NCI-H1105 (cell line): ENCODE data around the gene KRT71.
"Not testable (repeated sequence)": the region's sequence is repeated elsewhere in the genome, so short reads cannot be mapped to it uniquely, and the experiment has no call there.

Source experiments
- DNase-seq: peaks from one replicate; lab custom pipeline; 2025; lab: John Stamatoyannopoulos, UW

Gene KRT71

DNA sequence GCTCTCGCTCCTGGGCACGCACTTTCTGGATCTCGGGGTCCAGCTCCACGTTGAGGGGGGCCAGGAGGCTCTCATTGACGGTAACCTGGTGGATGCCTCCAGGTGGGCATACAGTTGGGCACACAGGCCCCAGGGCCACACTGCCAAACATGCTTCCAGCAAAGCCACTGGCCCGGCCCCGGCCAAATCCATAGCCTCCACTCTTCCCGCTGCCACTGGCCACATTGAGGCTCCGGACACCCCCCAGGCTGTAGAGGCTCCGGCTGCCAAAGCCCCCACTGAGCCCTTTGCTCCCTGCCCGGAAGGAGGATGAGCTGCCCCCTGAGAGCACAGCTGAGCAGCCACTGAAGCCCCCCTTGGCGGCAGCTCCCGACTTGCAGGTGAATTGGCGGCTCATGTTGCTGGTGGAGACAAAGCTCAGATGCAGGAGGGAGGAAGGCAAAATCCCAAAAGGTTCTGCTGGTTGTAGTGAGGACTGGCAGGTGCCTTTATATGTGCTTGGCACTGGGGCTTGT is at the start of gene KRT71:
TSS of gene KRT71 (minus strand) at position 465 of the 515 bp plus-strand sequence. CDS start at position 397, 68 bp downstream.
- no peak for DNase-seq

GRCh38 chr12:52602552-52602951 is 49.6 kb upstream of the KRT71 start:
- DNase-seq, result no peak

GRCh38 chr12:52601671-52602070 is 48.7 kb upstream of the KRT71 start:
- no peak for DNase-seq

DNA sequence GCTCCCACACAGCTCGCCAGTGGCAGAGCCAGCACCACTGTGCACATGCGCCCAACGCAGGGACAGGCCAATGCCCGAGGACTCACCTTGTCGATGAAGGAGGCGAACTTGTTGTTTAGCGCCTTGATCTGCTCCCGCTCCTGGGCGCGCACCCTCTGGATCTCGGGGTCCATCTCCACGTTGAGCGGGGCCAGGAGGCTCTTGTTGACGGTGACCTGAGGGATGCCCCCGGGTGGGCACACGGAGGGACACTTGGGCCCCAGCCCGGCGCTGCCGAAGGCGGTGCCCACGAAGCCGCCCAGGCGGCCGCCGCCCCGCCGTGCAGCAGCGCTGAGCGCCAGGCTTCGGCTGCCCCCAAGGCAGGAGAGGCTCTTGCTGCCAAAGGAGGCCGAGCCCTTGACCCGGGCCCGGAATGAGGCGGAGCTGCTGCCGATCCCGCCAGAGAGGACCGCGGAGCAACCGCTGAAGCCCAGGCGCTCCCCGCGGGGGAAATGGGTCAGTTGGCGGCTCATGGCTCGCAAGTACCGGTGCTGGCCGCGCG is 48.1 kb upstream of the KRT71 start, which contains the start of gene KRT72:
TSS of gene KRT72 (minus strand) at position 523 of the 541 bp plus-strand sequence. CDS start at position 512, 11 bp downstream.
- no peak for DNase-seq

GRCh38 chr12:52600475-52600874 is 47.5 kb upstream of the KRT71 start:
- no peak for DNase-seq

GRCh38 chr12:52600071-52600470 is 47.1 kb upstream of the KRT71 start:
- DNase-seq, result no peak

DNA sequence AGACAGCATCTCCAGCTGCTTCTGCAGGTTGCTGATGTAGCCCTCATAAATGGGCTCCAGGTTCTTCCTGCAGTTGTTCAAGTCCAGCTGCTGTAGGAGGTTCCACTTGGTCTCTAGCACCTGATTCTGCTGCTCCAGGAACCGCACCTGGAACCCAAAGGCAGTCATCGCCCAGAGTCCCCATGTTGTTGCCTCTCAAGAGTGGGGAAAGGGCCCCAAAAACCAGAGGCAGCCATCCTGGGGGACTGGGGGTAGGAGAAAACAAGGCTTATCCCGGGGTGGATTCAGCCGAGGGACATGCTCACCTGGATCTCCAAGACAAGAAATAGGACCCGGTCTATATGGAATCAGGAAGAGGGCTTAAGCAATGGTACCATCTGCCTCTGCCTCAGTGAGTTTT is 46.0 kb upstream of the KRT71 start:
- DNase-seq, result no peak

GRCh38 chr12:52594237-52594636 is 41.3 kb upstream of the KRT71 start:
- not testable (repeated sequence) for DNase-seq

DNA sequence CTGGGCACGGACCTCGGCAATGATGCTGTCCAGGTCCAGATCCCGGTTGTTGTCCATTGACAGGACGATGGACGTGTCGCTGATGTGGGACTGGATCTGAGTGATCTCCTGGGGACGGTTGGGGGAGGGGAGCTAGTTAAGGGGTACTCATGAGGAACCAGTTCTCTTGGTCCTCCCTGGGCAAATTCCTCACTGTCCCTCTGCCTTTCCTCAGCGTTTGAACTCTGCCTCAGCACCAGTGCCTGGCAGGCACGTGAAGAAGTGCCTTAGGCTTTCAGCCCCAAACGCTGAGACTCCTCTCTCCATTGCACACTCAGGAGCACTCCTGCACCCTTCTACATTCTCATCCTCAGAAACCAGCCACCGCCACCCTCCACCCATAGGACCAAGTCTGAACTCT is 38.6 kb upstream of the KRT71 start:
- DNase-seq, result no peak

- DNase-seq, result no peak
Observed at GRCh38 chr12:52590021-52590420, 37.1 kb upstream of the KRT71 start.

GRCh38 chr12:52587563-52587962 is 34.6 kb upstream of the KRT71 start:
- no peak for DNase-seq

- DNase-seq, result no peak
Observed at GRCh38 chr12:52585946-52586345, 33.0 kb upstream of the KRT71 start.

DNA sequence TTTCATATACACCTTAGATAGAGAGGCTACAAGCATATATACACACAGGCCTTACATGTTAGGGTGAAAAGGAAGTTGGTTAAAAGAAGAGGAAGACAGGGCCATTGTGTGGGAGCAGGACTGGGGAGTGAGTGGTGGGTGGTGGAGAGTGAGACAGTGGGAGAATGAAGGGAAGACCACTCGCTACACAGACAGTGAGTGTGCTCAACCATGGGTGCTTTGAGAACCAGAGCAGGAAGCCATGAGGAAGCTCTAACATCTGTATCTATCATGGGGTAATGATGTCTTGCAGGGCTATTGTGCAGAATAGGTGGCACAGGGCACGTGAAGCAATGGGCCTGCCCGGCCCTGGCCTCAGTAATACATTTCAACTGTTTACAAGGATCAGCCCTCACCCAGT is 32.1 kb upstream of the KRT71 start:
- no peak for DNase-seq

- DNase-seq, result no peak
Observed at GRCh38 chr12:52584156-52584682, 31.3 kb upstream of the KRT71 start.

DNA sequence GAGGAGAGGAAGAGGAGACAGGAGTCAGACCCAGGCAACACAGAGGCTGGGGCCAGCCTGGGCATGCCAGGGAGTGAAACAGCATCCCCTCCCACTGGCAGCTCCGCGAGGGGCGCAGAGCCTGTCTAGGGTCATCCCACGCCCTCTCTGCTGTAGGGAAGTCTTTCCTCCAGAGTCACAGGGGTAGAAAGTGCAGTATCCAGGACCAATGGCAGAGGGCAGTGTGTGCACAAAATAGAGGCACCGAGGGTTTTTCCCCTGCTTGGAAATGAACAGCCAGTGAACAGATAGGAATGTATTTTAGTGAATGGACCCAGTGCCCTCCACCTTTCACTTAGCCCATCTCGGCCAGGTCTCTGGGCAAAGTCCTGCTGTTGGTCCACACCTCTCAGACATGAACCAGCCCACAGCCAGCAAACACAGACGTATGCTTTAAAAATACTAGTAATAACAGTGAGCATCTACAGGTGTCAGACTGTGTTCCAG is 30.1 kb upstream of the KRT71 start:
- DNase-seq, result peak; percentile 63

DNA sequence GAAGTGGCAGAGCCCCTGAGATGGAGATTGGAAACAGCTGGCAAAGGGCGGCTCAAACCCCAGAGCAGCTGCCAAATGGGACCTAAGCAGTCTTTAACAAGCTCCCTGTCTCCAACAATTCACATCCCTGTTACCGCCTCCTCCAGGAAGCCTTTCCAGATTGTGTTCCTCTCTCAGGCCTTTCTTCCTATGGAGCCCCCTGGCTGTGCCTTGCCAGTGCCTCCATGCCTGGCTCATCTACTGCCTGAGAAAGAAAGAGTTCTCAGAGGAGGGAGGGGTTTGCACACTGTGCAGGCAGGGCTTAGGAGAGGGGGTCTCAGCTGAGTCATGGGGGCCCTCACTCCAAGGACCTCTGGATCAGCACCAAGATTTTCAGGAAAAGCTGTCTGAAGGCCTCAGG is 29.5 kb upstream of the KRT71 start:
- no peak for DNase-seq

GRCh38 chr12:52581481-52581880 is 28.5 kb upstream of the KRT71 start:
- no peak for DNase-seq

DNA sequence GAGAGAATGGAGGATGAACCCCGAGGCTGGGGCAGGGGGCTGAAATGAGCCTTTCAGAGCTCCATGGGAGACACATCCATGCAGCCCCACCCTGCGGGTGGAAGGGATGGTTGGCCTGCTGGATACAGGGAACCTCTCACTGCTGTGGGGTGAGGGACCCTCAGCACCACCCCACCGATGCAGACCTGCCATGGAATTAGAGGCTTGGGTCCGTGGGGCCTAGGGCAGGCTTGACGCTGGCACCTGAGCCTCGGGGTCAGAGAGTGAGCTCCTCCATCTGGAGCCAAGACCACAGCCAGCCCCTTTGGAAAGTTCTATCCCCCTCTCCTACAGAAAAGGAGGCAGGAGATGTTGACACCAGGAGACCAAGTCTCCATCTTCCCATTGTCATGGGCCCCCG is 28.1 kb upstream of the KRT71 start:
- DNase-seq, result no peak

- DNase-seq, result peak; percentile 6
Observed at GRCh38 chr12:52580496-52580895, 27.6 kb upstream of the KRT71 start.

GRCh38 chr12:52579468-52580465 is 26.8 kb upstream of the KRT71 start:
- no peak for DNase-seq

- DNase-seq, result no peak
Observed at GRCh38 chr12:52578469-52578868, 25.5 kb upstream of the KRT71 start.

GRCh38 chr12:52577316-52577715 is 24.4 kb upstream of the KRT71 start:
- DNase-seq, result no peak

- no peak for DNase-seq
Observed at GRCh38 chr12:52575948-52576347, 23.0 kb upstream of the KRT71 start.
